Esophagus muscularis mucosa (tissue), 3 donors: ENCODE results near the gene ZC2HC1B.

Experiments used
- POLR2A ChIP-seq: fragments of 450-650 bp; IDR thresholded peaks from one replicate; pipeline ENCODE4 v1.6.1; 2017; ENCODE audit warnings: antibody characterized with exemption, moderate library complexity, mild to moderate bottlenecking, low read depth
- POLR2AphosphoS5 ChIP-seq, 2 donors: sonication (generic); formaldehyde crosslinking; IDR thresholded peaks; one replicate each; pipeline ENCODE4 v1.6.1; 2017; ENCODE audit warnings: antibody characterized with exemption in 2 of 2
- TF ChIP-seq, protein P1 (sequence below), 3 experiments: fragments of 200-600 bp in 2 of 3; fragments of 450-650 bp in 1 of 3; sonication (generic) in 2 of 3; IDR thresholded peaks; one replicate each; pipeline ENCODE4 v1.5.1; 2017 to 2019; ENCODE audit warnings: antibody characterized with exemption in 3 of 3, mild to moderate bottlenecking in 2 of 3, moderate library complexity in 1 of 3

DNA sequence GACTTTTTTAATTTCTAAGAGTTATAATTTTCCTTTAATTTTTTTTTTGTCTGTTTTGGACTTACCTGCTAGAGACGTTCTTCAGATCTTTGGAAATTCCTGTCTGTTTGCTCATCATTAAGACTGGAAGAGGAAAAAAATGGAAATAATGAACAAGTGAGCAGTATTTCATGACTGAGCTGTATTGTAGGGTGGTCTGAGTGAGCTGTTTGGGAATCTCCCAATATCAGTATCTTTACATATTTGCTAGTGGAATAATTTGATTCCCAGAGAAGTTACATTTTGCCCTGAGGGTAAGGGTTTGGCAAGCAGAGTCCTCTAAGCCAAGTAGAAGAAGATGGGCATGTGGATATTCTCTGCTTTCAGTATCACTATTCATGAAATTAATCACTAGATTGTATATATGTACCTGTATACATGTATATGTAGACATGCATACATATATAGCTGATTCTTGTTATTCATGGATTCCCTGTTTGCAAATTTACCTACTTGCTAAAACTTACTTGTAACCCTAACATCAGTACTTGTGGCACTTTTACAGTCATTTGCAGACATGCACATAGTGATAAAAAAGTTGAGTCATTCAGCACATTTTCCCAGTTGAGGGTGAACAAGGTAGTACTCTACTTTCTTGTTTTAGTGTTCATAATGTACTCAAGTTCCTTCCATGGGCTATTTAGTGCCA lies 13.5 kb downstream of the ZC2HC1B start:
- TF ChIP-seq, protein P1, sequence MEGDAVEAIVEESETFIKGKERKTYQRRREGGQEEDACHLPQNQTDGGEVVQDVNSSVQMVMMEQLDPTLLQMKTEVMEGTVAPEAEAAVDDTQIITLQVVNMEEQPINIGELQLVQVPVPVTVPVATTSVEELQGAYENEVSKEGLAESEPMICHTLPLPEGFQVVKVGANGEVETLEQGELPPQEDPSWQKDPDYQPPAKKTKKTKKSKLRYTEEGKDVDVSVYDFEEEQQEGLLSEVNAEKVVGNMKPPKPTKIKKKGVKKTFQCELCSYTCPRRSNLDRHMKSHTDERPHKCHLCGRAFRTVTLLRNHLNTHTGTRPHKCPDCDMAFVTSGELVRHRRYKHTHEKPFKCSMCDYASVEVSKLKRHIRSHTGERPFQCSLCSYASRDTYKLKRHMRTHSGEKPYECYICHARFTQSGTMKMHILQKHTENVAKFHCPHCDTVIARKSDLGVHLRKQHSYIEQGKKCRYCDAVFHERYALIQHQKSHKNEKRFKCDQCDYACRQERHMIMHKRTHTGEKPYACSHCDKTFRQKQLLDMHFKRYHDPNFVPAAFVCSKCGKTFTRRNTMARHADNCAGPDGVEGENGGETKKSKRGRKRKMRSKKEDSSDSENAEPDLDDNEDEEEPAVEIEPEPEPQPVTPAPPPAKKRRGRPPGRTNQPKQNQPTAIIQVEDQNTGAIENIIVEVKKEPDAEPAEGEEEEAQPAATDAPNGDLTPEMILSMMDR (IDR thresholded peaks at IDR 0.05), result no peak
- TF ChIP-seq POLR2A (no peak), POLR2AphosphoS5 (IDR thresholded peaks at IDR 0.05) (no peak)
